ENCODE measurements around the gene SLC46A2. TPM values are rescaled to one million over a fixed set of nuclear protein-coding genes. Genes with fewer than 3 reads are reported as not detected.

SLC46A2 gene, protein sequence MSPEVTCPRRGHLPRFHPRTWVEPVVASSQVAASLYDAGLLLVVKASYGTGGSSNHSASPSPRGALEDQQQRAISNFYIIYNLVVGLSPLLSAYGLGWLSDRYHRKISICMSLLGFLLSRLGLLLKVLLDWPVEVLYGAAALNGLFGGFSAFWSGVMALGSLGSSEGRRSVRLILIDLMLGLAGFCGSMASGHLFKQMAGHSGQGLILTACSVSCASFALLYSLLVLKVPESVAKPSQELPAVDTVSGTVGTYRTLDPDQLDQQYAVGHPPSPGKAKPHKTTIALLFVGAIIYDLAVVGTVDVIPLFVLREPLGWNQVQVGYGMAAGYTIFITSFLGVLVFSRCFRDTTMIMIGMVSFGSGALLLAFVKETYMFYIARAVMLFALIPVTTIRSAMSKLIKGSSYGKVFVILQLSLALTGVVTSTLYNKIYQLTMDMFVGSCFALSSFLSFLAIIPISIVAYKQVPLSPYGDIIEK
- polyA plus RNA-seq: under 1 TPM; 0.05 to 0.67 (median 0.42) TPM

GRCh38 chr9:112890106-112891081, at the start of gene SLC46A2:
TSS of gene SLC46A2 (minus strand) at chr9:112890876. CDS start at chr9:112890681, 195 bp downstream.
- H3K27ac ChIP-seq (ENCODE audit: low read depth, low read length): no peak within 1 kb of the TSS
- WGBS, 3 donors: 10 to 18% (median 13%) methylated on average over 76 to 78 of the region's 78 CpGs

- no peak overlapping the region for H3K27ac ChIP-seq (ENCODE audit: low read depth, low read length)
These were observed 48.7 kb upstream of the SLC46A2 start for GRCh38 chr9:112939418-112939817.

GRCh38 chr9:112933696-112934095, 43.0 kb upstream of the SLC46A2 start:
- no peak overlapping the region for H3K27ac ChIP-seq (ENCODE audit: low read depth, low read length)
- WGBS, 3 donors: 38 to 74% (median 67%) methylated on average over 2 of the region's 2 CpGs

DNA sequence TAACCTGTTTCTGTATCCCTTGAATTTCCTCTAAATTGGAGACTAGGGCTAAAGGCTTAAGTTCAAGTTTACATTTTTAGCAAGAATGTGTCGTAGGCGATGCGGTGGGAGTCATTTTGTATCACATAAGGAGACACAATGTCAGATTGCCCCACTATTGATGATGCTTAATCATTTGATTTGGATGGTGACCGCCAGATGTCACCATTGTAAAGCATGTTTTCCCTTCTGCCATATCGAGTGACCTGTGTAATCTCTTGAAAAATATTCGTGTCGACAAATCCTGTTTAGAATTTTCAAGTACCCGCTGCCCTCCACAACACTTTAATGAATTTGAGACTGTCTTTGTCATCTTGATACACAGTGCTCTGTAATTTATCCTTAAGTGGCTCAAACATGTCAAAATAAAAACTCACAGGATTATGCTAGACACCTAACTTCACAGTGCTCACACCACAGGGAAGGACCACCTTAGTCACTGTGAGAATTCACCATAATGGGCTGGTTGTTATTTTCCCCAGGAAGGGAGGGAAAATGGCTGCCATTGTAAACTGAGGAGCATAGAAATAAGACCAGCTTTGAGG, 34.5 kb upstream of the SLC46A2 start:
- no peak overlapping the region for H3K27ac ChIP-seq (ENCODE audit: low read depth, low read length)
- 22 to 34% (median 31%) methylated on average over 8 of the region's 8 CpGs for WGBS, 3 donors

- 22 to 23% (median 23%) methylated on average over 3 of the region's 3 CpGs for WGBS, 3 donors
- H3K27ac ChIP-seq (ENCODE audit: low read depth, low read length): no peak overlapping the region
These were observed 30.9 kb upstream of the SLC46A2 start for GRCh38 chr9:112921549-112921948.

DNA sequence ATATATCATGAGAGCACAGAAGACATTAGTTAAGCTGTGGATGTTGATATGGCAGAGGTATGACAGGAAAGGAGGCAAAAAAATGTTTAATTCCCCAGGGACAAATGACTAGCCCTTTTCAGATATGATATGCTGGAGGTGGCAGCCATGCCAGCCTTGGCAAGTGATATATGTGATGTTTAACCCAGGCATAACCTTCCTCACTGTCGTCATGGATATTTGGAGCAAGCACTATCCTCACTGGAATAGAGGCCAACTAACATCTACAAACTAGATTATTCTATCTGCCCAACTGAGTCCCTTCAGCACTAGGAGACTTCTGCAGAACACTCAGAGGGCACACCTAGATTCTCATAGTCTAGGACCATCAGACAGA, 27.3 kb upstream of the SLC46A2 start:
- no peak overlapping the region for H3K27ac ChIP-seq (ENCODE audit: low read depth, low read length)
- 14 to 75% (median 56%) methylated on average over 1 of the region's 1 CpG for WGBS, 3 donors

GRCh38 chr9:112917047-112917986, 26.6 kb upstream of the SLC46A2 start:
- 50 to 78% (median 71%) methylated on average over 1 of the region's 1 CpG for WGBS, 3 donors
- H3K27ac ChIP-seq (ENCODE audit: low read depth, low read length): no peak overlapping the region

DNA sequence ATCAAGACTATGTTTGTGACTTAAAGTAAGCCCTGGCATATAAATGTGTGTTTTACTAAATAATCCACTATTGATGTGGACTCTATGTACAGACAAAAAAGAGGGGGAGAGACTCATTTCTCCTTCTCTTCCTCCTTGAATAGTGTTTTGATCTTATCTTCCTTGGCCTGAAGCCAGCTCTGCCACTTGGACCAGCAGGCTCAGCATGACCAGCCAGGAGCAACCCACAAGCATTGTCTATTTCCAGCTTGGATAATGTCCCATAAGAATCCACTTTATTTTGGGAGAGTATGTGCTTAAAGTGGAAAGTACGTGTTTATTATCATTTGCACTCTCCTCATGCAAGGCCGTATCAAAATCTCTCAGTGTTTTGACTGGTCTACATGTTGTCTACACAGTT, 23.8 kb upstream of the SLC46A2 start:
- H3K27ac ChIP-seq (ENCODE audit: low read depth, low read length): no peak overlapping the region
- WGBS, 3 donors: 57 to 70% (median 63%) methylated on average over 2 of the region's 2 CpGs

GRCh38 chr9:112913326-112913725, 22.6 kb upstream of the SLC46A2 start:
- WGBS, 3 donors: 87 to 95% (median 90%) methylated on average over 4 of the region's 4 CpGs

DNA sequence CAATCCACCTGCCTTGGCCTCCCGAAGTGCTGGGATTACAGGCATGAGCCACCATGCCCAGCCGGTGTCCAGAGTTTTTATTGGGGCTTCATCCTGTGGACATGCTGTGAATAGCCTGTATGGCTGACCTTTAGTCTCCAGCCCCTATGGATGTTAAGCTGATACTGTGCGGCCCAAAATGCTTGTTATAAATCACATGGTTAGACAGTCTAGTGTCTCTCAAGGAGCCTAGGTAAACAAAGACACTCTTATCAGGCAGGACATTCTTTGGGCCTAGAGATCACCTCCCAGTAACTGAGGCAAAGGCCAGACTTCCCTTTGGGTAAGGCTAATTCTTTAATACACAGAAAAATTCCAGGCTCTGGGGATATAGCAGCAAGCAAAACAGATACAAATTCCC, 22.0 kb upstream of the SLC46A2 start:
- no peak overlapping the region for H3K27ac ChIP-seq (ENCODE audit: low read depth, low read length)
- WGBS, 3 donors: 90 to 93% (median 91%) methylated on average over 3 of the region's 3 CpGs

More at GRCh38 chr9:112913326-112913725, 22.6 kb upstream of the SLC46A2 start:
- no peak overlapping the region for H3K27ac ChIP-seq (ENCODE audit: low read depth, low read length)

DNA sequence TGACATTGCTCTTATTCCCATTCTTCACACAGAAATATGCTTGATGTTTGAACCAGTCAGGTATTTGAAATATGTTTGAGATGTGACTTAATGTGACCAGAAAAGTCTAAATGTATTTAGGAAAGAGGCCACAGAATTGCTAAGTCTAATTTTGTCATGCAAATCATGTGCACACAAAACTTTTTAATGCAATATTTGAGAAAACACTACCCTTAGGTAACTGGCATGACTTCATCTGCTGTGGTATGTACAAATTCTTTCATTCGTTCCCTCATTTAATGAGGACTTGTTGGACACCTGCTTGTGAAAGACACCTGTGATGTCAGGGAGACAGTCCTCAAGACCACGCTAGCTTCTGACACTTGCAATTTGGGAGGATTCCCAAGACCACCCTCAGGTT, 21.1 kb upstream of the SLC46A2 start:
- WGBS, 3 donors: 62 to 86% (median 82%) methylated on average over 2 of the region's 2 CpGs
- no peak overlapping the region for H3K27ac ChIP-seq (ENCODE audit: low read depth, low read length)

GRCh38 chr9:112905084-112905483, 14.4 kb upstream of the SLC46A2 start:
- H3K27ac ChIP-seq (ENCODE audit: low read depth, low read length): no peak overlapping the region
- 48 to 56% (median 54%) methylated on average over 4 of the region's 4 CpGs for WGBS, 3 donors

DNA sequence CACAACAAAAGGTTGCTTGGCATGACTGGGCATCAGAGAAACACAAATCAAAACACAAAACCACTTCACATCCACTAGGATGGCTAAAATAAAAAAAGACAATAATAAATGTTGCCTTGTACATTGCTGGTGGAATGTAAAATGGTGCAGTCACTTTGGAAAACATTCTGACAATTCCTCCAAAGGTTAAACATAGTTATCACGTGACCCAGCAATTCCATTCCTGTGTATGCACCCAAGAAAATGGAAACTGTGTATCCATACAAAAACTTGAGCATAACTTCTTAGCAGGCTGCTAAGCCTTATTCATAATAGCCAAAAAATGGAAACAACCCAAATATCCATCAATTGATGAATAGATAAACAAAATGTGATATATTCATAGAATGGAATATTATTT, 10.2 kb upstream of the SLC46A2 start:
- H3K27ac ChIP-seq (ENCODE audit: low read depth, low read length): no peak overlapping the region
- WGBS, 3 donors: 50 to 71% (median 69%) methylated on average over 1 of the region's 1 CpG

GRCh38 chr9:112900488-112900887, 9.8 kb upstream of the SLC46A2 start:
- 72 to 82% (median 73%) methylated on average over 4 of the region's 4 CpGs for WGBS, 3 donors
- H3K27ac ChIP-seq (ENCODE audit: low read depth, low read length): no peak overlapping the region

- no peak overlapping the region for H3K27ac ChIP-seq (ENCODE audit: low read depth, low read length)
- 37 to 49% (median 44%) methylated on average over 6 of the region's 6 CpGs for WGBS, 3 donors
These were observed 8.2 kb upstream of the SLC46A2 start for GRCh38 chr9:112898872-112899311.

DNA sequence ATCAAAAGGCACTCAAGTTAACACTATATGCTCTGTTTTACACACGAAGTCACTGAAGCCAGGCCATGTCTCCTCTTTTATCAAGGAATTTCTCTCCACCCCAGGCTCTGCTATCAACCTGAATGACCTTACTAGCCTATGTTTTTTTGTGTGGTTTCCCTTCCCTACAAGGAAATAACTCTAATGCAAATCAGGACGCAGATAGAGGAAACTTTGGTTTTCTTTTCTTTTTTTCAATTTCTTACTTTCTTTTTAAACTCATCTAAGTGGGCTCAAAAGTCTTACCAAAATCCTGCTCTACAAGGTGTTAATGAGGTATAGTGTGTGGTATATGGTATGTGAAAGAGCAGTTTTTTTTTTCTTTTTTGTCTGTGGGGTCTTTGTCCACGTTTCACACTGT, 5.5 kb upstream of the SLC46A2 start:
- 37 to 50% (median 41%) methylated on average over 3 of the region's 3 CpGs for WGBS, 3 donors
- H3K27ac ChIP-seq (ENCODE audit: low read depth, low read length): no peak overlapping the region

DNA sequence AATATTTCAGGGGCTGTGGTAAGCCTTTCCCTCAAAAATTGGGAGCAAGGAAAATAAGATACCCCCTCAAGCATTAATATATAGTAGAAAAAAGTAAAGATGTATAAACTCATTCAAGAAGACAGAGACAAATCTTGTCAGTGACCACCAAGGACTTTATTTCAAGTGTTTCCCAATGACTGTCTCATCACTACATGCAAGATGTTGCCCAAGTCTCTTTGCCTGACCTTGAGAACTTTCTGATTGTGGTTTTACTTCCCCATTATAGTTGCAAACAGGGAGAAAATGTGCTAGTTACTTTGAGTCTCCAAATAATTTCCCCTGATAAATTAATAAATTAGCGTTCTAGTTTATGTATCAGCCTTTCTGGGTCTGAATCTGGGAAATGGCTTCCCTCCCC, 4.0 kb upstream of the SLC46A2 start:
- 82 to 88% (median 85%) methylated on average over 1 of the region's 1 CpG for WGBS, 3 donors
- H3K27ac ChIP-seq (ENCODE audit: low read depth, low read length): no peak overlapping the region

- no peak overlapping the region for H3K27ac ChIP-seq (ENCODE audit: low read depth, low read length)
- WGBS, 3 donors: 70 to 93% (median 90%) methylated on average over 1 of the region's 1 CpG
These were observed 3.4 kb upstream of the SLC46A2 start for GRCh38 chr9:112894041-112894440.
